SK-N-SH treated with all-trans-retinoic acid at 6 μM for 48 hours (cell line): ENCODE measurements around the gene HEPN1.

Experiments
- ATAC-seq: fragments of 200-7000 bp; cut with Tn5 transposase; 3 replicates; pipeline ENCODE4 v1.9.1; 2020; ENCODE audit warnings: mild to moderate bottlenecking, moderate library complexity
- ARNTL ChIP-seq: fragments of 450-650 bp; formaldehyde crosslinking; IDR thresholded peaks from 2 replicates; pipeline ENCODE4 v1.5.0; 2020; ENCODE audit warnings: low read depth, mild to moderate bottlenecking, moderate library complexity, borderline replicate concordance
- BACH2 ChIP-seq: fragments of 250-450 bp; sonication (Bioruptor Pico); IDR thresholded peaks from 2 replicates; pipeline ENCODE4 v1.9.0; 2021; ENCODE audit warnings: mild to moderate bottlenecking, borderline replicate concordance
- ESRRG ChIP-seq: fragments of 250-450 bp; sonication (Bioruptor Pico); IDR thresholded peaks from 2 replicates; pipeline ENCODE4 v1.6.1; 2021; ENCODE audit warnings: mild to moderate bottlenecking
- GLIS3 ChIP-seq: fragments of 250-450 bp; sonication (Bioruptor Pico); IDR thresholded peaks from 2 replicates; pipeline ENCODE4 v1.5.0; 2020; ENCODE audit warnings: mild to moderate bottlenecking, moderate library complexity
- ISL1 ChIP-seq: fragments of 250-450 bp; sonication (Bioruptor Pico); IDR thresholded peaks from 2 replicates; pipeline ENCODE4 v2.1.2; 2022; ENCODE audit warnings: mild to moderate bottlenecking, moderate library complexity
- OSR1 ChIP-seq: fragments of 250-450 bp; sonication (Bioruptor Pico); IDR thresholded peaks from 2 replicates; pipeline ENCODE4 v1.8.0; 2022; ENCODE audit warnings: moderate library complexity, mild to moderate bottlenecking, inconsistent platforms
- PPARA ChIP-seq: fragments of 250-450 bp; sonication (Bioruptor Pico); IDR thresholded peaks from 2 replicates; pipeline ENCODE4 v1.5.0; 2020; ENCODE audit warnings: mild to moderate bottlenecking, borderline replicate concordance
- RARB ChIP-seq: fragments of 250-450 bp; sonication (Bioruptor Pico); IDR thresholded peaks from 2 replicates; pipeline ENCODE4 v1.8.0; 2021; ENCODE audit warnings: mild to moderate bottlenecking, moderate library complexity
- SNAI2 ChIP-seq: fragments of 250-450 bp; sonication (Bioruptor Pico); IDR thresholded peaks from 2 replicates; pipeline ENCODE4 v1.5.0; 2020; ENCODE audit warnings: mild to moderate bottlenecking, moderate library complexity
- TOX ChIP-seq: fragments of 250-450 bp; sonication (Bioruptor Pico); IDR thresholded peaks from 2 replicates; pipeline ENCODE4 v1.8.0; 2021; ENCODE audit warnings: mild to moderate bottlenecking, moderate library complexity, borderline replicate concordance
- ZC3H10 ChIP-seq: fragments of 250-450 bp; sonication (Bioruptor Pico); IDR thresholded peaks from 2 replicates; pipeline ENCODE4 v1.5.1; 2021; ENCODE audit warnings: mild to moderate bottlenecking, moderate library complexity
- ZFP3 ChIP-seq: fragments of 250-450 bp; sonication (Bioruptor Pico); IDR thresholded peaks from 2 replicates; pipeline ENCODE4 v1.5.0; 2020; ENCODE audit warnings: mild to moderate bottlenecking, moderate library complexity
- ZFP30 ChIP-seq: fragments of 450-650 bp; formaldehyde crosslinking; IDR thresholded peaks from 2 replicates; pipeline ENCODE4 v1.5.0; 2022; ENCODE audit warnings: mild to moderate bottlenecking, moderate library complexity
- ZNF565 ChIP-seq: fragments of 450-650 bp; formaldehyde crosslinking; conservative IDR thresholded peaks from 2 replicates; pipeline ENCODE4 v1.5.0; 2020; ENCODE audit warnings: low read depth, mild to moderate bottlenecking, moderate library complexity
- ZNF70 ChIP-seq: fragments of 450-650 bp; formaldehyde crosslinking; IDR thresholded peaks from 2 replicates; pipeline ENCODE4 v1.5.0; 2020; ENCODE audit warnings: mild to moderate bottlenecking, moderate library complexity
- TF ChIP-seq, protein P1 (sequence below): fragments of 250-450 bp; sonication (Bioruptor Pico); IDR thresholded peaks from 2 replicates; pipeline ENCODE4 v1.8.0; 2020; ENCODE audit warnings: mild to moderate bottlenecking, moderate library complexity, borderline replicate concordance
- TF ChIP-seq, protein P2 (sequence below): fragments of 250-450 bp; sonication (Bioruptor Pico); IDR thresholded peaks from 2 replicates; pipeline ENCODE4 v1.8.0; 2021; ENCODE audit warnings: low read depth, mild to moderate bottlenecking, moderate library complexity, borderline replicate concordance
- TF ChIP-seq, protein P3 (sequence below): fragments of 250-450 bp; sonication (Bioruptor Pico); IDR thresholded peaks from 2 replicates; pipeline ENCODE4 v1.5.0; 2020; ENCODE audit warnings: mild to moderate bottlenecking, moderate library complexity
- TF ChIP-seq, protein P4 (sequence below): fragments of 250-450 bp; sonication (Bioruptor Pico); IDR thresholded peaks from 2 replicates; pipeline ENCODE4 v1.5.1; 2021; ENCODE audit warnings: mild to moderate bottlenecking, moderate library complexity

The HEPN1 gene

DNA sequence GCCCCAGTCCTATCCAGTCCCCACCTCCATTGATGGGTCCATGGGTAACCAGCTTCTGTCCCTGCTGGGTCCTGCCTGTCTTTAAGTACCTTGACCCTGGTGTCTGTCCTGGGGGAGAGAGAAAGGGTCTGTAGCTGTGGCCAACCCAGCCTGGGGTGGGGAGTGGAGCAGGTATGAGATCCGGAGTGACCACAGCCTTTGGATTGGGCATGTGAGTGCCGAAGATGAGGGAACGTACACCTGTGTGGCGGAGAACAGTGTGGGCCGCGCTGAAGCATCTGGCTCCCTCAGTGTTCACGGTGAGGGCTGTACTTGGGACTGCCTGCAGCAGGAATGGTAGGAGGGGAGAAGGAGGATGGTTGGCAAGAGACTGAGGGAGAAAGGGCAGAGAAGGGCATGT, 48.6 kb upstream of the HEPN1 start:
- no peak for ATAC-seq
- TF ChIP-seq, protein P1, sequence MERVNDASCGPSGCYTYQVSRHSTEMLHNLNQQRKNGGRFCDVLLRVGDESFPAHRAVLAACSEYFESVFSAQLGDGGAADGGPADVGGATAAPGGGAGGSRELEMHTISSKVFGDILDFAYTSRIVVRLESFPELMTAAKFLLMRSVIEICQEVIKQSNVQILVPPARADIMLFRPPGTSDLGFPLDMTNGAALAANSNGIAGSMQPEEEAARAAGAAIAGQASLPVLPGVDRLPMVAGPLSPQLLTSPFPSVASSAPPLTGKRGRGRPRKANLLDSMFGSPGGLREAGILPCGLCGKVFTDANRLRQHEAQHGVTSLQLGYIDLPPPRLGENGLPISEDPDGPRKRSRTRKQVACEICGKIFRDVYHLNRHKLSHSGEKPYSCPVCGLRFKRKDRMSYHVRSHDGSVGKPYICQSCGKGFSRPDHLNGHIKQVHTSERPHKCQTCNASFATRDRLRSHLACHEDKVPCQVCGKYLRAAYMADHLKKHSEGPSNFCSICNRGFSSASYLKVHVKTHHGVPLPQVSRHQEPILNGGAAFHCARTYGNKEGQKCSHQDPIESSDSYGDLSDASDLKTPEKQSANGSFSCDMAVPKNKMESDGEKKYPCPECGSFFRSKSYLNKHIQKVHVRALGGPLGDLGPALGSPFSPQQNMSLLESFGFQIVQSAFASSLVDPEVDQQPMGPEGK (CRISPR knock-in tag): no peak
- TF ChIP-seq GLIS3 (CRISPR knock-in tag): no peak
- no peak for TF ChIP-seq TOX
- TF ChIP-seq, protein P2, sequence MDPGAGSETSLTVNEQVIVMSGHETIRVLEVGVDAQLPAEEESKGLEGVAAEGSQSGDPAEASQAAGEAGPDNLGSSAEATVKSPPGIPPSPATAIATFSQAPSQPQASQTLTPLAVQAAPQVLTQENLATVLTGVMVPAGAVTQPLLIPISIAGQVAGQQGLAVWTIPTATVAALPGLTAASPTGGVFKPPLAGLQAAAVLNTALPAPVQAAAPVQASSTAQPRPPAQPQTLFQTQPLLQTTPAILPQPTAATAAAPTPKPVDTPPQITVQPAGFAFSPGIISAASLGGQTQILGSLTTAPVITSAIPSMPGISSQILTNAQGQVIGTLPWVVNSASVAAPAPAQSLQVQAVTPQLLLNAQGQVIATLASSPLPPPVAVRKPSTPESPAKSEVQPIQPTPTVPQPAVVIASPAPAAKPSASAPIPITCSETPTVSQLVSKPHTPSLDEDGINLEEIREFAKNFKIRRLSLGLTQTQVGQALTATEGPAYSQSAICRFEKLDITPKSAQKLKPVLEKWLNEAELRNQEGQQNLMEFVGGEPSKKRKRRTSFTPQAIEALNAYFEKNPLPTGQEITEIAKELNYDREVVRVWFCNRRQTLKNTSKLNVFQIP (CRISPR knock-in tag): no peak
- TF ChIP-seq, all 23 proteins: peak for 0

DNA sequence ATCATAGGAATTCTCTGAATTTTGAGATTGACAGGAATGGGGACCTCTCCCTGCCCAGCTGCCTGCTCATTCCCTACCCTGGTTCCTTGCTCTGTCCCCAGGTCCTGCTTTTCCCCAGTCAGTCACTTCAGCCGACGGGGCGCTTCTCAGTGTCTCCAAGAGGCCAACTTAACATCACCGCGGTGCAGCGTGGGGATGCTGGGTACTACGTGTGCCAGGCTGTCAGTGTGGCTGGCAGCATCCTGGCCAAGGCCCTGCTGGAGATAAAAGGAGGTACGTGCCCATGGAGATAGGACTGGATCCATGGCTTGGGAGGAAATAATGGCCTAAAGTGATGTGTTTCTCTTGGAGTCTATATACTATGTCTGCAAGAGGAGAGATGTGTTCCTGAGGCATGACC, 46.8 kb upstream of the HEPN1 start:
- no peak for TF ChIP-seq ZNF70 (CRISPR knock-in tag)
- no peak for TF ChIP-seq GLIS3 (CRISPR knock-in tag)
- no peak for TF ChIP-seq OSR1 (CRISPR knock-in tag)
- no peak for TF ChIP-seq TOX
- no peak for TF ChIP-seq RARB (CRISPR knock-in tag)
- no peak for ATAC-seq

DNA sequence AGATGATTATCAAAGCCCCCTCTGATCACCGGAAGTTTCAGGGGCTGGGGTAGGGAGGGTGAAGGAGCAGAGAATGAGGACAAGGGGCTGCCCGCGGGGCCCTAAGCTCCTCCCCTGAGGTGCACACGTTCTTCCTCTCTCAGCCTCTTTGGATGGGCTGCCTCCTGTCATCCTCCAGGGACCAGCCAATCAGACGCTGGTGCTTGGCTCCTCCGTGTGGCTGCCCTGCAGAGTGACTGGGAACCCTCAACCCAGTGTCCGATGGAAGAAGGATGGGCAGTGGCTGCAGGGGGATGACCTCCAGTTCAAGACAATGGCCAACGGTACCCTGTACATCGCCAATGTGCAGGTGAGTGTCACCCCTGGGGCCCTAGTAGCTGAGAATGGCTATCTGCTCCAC, 46.3 kb upstream of the HEPN1 start:
- no peak for ATAC-seq
- no peak for TF ChIP-seq RARB (CRISPR knock-in tag)
- TF ChIP-seq ZFP30 (CRISPR knock-in tag): no peak
- no peak for TF ChIP-seq SNAI2 (CRISPR knock-in tag)
- TF ChIP-seq, protein P1 (CRISPR knock-in tag): no peak
- TF ChIP-seq, protein P3, sequence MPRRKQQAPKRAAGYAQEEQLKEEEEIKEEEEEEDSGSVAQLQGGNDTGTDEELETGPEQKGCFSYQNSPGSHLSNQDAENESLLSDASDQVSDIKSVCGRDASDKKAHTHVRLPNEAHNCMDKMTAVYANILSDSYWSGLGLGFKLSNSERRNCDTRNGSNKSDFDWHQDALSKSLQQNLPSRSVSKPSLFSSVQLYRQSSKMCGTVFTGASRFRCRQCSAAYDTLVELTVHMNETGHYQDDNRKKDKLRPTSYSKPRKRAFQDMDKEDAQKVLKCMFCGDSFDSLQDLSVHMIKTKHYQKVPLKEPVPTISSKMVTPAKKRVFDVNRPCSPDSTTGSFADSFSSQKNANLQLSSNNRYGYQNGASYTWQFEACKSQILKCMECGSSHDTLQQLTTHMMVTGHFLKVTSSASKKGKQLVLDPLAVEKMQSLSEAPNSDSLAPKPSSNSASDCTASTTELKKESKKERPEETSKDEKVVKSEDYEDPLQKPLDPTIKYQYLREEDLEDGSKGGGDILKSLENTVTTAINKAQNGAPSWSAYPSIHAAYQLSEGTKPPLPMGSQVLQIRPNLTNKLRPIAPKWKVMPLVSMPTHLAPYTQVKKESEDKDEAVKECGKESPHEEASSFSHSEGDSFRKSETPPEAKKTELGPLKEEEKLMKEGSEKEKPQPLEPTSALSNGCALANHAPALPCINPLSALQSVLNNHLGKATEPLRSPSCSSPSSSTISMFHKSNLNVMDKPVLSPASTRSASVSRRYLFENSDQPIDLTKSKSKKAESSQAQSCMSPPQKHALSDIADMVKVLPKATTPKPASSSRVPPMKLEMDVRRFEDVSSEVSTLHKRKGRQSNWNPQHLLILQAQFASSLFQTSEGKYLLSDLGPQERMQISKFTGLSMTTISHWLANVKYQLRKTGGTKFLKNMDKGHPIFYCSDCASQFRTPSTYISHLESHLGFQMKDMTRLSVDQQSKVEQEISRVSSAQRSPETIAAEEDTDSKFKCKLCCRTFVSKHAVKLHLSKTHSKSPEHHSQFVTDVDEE (CRISPR knock-in tag): no peak

DNA sequence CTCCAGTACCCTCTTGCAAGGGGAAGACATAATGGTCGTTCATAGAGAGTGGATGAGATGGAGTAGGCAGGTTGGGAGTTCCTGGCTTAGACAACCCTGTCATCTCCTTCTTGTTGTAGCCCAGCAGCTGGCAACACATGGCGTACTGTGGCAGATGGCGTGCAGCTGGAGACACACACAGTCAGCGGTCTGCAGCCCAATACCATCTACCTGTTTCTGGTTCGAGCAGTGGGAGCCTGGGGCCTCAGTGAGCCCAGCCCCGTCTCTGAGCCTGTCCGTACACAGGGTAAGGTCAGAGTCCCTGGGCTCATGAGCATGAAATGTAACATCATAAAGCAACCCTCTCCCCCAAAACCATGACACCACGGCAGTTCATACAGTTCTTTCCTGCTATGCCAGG, 45.1 kb upstream of the HEPN1 start:
- ATAC-seq: no peak
- TF ChIP-seq ARNTL (CRISPR knock-in tag): no peak
- TF ChIP-seq, protein P1 (CRISPR knock-in tag): no peak
- TF ChIP-seq ZFP3 (CRISPR knock-in tag): no peak
- TF ChIP-seq SNAI2 (CRISPR knock-in tag): no peak
- no peak for TF ChIP-seq ZFP30 (CRISPR knock-in tag)
- no peak for TF ChIP-seq PPARA (CRISPR knock-in tag)
- TF ChIP-seq, protein P4, sequence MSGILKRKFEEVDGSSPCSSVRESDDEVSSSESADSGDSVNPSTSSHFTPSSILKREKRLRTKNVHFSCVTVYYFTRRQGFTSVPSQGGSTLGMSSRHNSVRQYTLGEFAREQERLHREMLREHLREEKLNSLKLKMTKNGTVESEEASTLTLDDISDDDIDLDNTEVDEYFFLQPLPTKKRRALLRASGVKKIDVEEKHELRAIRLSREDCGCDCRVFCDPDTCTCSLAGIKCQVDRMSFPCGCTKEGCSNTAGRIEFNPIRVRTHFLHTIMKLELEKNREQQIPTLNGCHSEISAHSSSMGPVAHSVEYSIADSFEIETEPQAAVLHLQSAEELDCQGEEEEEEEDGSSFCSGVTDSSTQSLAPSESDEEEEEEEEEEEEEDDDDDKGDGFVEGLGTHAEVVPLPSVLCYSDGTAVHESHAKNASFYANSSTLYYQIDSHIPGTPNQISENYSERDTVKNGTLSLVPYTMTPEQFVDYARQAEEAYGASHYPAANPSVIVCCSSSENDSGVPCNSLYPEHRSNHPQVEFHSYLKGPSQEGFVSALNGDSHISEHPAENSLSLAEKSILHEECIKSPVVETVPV (CRISPR knock-in tag): no peak
- TF ChIP-seq ZC3H10 (CRISPR knock-in tag): no peak
- TF ChIP-seq ISL1 (CRISPR knock-in tag): no peak
- TF ChIP-seq, protein P3 (CRISPR knock-in tag): no peak
- TF ChIP-seq BACH2: no peak
- no peak for TF ChIP-seq ZNF565
- TF ChIP-seq, protein P2 (CRISPR knock-in tag): no peak
- no peak for TF ChIP-seq ESRRG (CRISPR knock-in tag)
- TF ChIP-seq ZNF70 (CRISPR knock-in tag): no peak
